Daoy (cell line): ENCODE measurements around the gene TPSB2. TPM values are rescaled to one million over a fixed set of nuclear protein-coding genes. Genes with fewer than 3 reads are reported as not detected.

Experiments
- DNase-seq: peaks from one replicate; pipeline ENCODE4 v3.0.0-alpha.2; 2015; ENCODE audit warnings: low read depth
- total RNA-seq: library from RNA; depleted of rRNA; stranded (reverse); fragments of >200 nt; shearing (Covaris generic); gene quantifications from 2 replicates; pipeline ENCODE4 v1.2.3, GENCODE V29; 2014; rRNA removed

The TPSB2 gene
- total RNA-seq, 1 experiment from 2014 or later: not detected

DNA sequence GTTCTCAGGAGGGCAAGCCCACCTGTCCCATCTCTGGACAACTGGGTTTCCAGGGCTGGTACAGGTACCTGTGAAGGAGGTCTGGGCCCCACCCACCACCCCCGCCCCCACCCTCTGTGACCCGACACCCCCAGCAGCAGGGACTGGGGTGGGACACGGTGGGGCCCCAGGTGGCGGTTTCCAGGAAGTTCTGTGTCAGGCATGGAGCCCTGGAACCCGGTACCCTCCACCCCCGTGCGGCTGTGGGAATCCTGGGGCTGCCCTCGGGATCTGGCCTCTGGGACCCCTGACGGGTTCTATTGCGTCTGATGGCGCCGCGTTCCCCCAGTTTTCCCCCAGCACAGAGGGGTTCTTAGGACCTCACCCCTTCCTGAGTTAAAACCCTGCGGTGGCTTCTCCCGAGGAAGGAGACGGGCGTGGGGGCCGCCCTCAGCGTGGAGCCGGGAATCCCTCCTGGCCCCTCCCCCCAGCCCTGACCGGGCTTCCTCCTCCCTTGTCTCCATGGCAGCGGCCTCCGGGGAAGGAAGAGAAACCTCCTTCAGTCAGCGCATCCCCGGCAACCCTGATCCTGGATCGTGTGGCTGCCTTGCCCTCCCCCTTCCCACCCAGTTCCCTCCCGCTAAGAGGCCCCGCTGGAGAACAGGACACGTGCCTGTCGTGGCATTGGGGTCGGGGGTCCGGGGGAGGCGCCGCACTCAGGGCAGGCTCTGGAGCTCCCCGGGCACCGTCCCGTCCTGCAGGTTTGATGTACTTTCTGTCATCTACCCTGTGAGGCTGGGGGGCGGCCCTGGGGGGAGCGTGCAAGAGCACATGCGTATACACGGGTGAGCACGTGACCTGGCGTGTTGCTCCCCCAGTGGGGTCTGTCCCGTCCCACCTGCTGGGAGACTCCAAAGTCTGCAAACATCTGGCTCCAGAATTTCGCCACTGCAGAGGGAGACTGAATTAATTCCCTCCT lies 46.8 kb downstream of the TPSB2 start:
- DNase-seq: peak; percentile 57

DNA sequence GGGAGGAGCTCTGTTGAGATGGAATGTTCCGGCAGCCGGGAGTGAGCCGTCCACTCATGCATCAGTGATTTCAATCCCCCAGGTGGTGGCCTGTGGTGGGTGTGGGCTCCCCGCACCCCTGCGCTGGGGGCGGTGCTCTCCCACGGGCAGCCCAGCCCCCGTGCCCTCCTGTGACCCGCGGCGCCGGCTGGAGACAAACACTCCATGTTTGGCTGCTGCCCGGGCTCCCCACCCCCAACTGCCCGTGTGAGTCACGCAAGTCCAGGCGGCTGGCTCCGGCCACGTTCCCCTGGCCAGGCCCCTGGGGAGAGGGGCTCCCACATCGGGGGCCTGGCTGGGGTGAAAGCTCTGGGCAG lies 47.7 kb downstream of the TPSB2 start:
- peak; percentile 56 for DNase-seq

DNA sequence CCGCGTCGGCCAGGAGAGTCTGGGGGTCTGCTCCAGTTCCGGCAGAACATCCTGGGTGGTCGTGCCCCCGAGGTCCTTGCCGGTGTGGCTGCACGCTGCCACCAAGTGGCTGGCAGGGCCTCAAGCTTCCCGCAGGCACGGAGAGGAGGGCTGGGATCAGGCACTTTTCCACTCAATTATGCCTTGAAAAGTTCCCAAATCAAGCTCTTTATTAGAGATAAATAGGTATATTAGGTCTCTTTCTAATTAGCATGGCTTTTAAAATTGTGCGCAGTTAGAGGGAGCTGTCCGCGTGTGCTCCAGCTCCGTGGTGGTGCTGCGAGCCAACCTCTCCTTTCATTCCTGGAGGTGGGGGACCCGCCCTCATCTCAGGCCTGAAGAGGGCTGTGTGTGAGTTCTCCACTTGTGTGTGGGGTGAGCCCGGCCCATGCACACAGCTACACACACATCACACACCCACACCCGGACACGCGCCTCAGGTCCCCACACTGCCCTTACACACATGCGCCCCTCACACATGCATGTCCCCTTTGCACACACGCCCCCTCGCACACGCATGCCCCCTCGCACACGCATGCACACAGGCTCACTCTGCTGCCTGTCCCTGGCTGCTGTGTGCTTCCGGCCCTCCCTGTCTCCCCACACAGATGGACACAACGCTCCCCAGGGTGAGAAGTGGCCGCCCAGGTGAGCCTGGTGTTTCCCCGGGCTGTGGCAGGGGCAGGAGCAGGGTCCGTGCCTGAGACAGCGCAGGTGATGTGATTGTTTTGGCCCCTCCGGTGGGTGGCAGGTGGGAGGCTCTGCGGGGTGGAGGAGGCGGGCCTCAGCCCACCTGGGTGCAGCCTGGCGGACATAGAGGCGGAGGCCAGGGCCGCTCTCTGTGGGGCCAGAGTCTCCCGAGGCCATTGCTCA lies 48.3 kb downstream of the TPSB2 start:
- DNase-seq: no peak

DNA sequence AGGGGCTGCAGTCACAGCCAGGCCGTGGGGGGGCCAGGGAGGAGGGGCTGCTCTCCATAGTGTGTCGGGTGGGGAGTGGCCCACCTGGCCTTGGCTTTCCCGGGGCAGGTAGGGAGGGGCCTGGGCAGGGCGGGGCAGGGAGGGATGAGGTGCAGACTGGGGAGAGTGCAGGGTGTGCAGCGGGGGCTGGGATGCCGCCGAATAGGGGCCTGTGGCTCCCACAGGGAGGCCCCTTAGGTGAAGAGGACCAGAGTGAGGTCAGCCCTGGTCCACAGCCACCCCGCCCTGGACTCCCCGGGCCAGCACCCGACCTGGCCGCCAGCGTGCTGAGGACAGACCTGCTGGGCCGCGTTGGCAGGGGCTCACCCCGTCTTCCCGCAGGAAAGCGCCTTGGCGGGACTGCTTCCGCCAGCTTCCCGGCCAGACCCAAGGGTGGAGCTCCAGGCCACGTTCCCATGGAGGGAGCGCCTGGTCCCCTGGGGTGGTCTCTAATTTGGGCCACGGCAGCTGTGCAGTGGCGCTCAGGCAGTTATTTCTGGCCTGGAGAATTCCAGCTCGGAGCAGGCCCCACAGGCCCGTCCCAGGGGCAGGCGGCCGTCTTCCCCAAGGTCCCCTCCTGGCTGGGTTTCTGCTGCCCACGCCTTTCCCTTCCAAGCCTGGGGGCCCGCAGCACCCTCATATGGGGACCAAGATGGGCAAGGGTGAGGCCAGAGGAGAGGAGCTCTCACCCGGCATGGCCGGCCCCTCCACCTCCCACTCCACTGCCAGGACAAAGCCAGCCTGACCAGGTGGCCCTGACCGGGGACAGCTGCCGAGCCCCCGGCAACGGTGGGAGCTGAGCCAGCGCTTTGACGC lies 49.2 kb downstream of the TPSB2 start:
- no peak for DNase-seq

Other genes starting within 250 kb of the TPSB2 start
- 0.17 TPM in 1 of 2 replicates, not detected in the other for gene SOX8, start 248.4 kb downstream of the TPSB2 start, total RNA-seq
- not detected in 2 replicates for gene SSTR5, start 157.4 kb downstream of the TPSB2 start, total RNA-seq
- not detected in 2 replicates for gene C1QTNF8, start 133.9 kb downstream of the TPSB2 start, total RNA-seq
- gene CACNA1H, start 77.1 kb downstream of the TPSB2 start, total RNA-seq: 0.06 and 0.80 TPM in 2 replicates
- gene TPSG1, start 4.9 kb downstream of the TPSB2 start, total RNA-seq: 0.23 TPM in 1 of 2 replicates, not detected in the other
- gene TPSAB1, start 10.5 kb upstream of the TPSB2 start, total RNA-seq: not detected in 2 replicates
- not detected in 2 replicates for gene TPSD1, start 25.9 kb upstream of the TPSB2 start, total RNA-seq
- gene UBE2I, start 79.5 kb upstream of the TPSB2 start, total RNA-seq: 37.6 and 69.5 TPM in 2 replicates
- 0.11 and 1.2 TPM in 2 replicates for gene BAIAP3, start 103.5 kb upstream of the TPSB2 start, total RNA-seq
- 95.5 and 103 TPM in 2 replicates for gene TSR3, start 121.7 kb upstream of the TPSB2 start, total RNA-seq
- 10.8 and 15.9 TPM in 2 replicates for gene GNPTG, start 121.7 kb upstream of the TPSB2 start, total RNA-seq
- gene UNKL, start 184.5 kb upstream of the TPSB2 start, total RNA-seq: 12.1 and 13.7 TPM in 2 replicates
- 21.7 and 25.8 TPM in 2 replicates for gene UQCC4, start 190.6 kb upstream of the TPSB2 start, total RNA-seq
- not detected in 2 replicates for gene PERCC1, start 200.9 kb upstream of the TPSB2 start, total RNA-seq
- not detected in 2 replicates for gene CCDC154, start 214.4 kb upstream of the TPSB2 start, total RNA-seq
- gene CLCN7, start 244.8 kb upstream of the TPSB2 start, total RNA-seq: 15.6 and 28.2 TPM in 2 replicates